ENCODE measurements around the gene PPFIA4.

Gene PPFIA4

GRCh38 chr1:203040513-203041275 is 14.4 kb downstream of the PPFIA4 start:
- no peak for DNase-seq (ENCODE audit: low read depth in 3 of 3)

DNA sequence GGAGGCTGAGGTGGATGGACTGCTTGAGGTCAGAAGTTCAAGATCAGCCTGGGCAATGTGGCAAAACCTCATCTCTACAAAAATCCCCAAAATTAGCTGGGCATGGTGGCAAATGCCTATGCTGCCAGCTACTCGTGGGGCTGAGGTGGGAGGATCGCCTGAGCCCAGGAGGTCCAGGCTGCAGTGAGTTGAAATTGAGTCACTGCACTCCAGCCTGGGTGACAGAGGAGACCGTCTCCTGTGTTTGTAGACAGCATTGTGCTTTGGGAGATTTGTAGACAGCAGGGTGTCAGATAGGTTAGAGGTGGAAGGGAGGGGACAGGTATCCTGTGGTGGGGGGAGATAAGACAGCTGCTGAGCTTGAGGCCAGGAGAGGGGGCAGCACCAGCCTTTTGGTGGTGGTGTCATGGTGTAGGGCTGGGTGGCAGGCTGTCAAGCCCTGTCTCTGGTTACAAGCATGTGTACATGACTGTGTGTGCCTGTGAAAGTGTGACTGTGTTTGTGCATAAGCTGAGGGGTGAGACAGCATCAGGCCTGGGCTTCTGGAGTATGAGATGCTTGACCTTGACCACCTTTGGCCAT is 15.2 kb downstream of the PPFIA4 start:
- no peak for DNase-seq (ENCODE audit: low read depth in 3 of 3)

GRCh38 chr1:203043830-203044545 is 17.7 kb downstream of the PPFIA4 start:
- no peak for DNase-seq (ENCODE audit: low read depth in 3 of 3)

DNA sequence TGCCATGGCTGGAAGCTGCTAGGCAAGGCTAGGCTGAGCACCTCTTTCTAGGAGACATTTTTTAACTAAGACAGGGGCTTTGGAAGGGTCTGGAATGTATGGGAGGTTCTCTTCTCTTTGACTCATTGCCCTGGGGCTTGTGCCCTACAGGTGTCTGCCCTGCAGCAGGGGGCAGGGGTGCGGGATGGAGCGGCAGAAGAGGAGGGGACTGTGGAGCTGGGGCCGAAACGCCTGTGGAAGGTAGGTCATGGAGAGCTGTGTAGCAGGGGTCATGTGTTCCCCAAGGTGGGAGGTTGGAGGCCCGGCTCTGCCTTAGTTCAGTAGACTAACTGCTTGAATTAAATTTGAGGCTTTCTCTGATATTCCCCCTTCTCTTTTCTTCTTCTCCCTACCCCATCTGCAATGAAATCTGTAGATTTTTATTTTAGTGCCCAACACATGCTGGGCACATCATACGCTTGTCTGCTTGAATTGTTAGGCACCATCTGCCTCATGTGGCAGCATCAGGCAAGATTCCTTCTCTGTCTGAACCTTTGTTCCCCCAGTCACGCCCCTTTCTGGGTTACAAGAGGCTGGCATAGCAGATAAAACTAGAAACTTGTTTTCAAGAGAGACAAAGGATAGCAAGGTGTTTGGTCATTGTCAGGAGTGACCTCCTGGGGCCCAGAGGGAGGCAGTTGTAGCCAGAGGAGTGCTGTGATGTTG is 18.4 kb downstream of the PPFIA4 start:
- DNase-seq (ENCODE audit: low read depth in 3 of 3): no peak

GRCh38 chr1:203045336-203045735 is 19.0 kb downstream of the PPFIA4 start:
- no peak for DNase-seq (ENCODE audit: low read depth in 3 of 3)

- DNase-seq (ENCODE audit: low read depth in 3 of 3): no peak
Measured at GRCh38 chr1:203045821-203046594, 19.7 kb downstream of the PPFIA4 start.

GRCh38 chr1:203046984-203047630 is 20.8 kb downstream of the PPFIA4 start:
- no peak for DNase-seq (ENCODE audit: low read depth in 3 of 3)

- DNase-seq (ENCODE audit: low read depth in 3 of 3): no peak
Measured at GRCh38 chr1:203048086-203048485, 21.8 kb downstream of the PPFIA4 start.

DNA sequence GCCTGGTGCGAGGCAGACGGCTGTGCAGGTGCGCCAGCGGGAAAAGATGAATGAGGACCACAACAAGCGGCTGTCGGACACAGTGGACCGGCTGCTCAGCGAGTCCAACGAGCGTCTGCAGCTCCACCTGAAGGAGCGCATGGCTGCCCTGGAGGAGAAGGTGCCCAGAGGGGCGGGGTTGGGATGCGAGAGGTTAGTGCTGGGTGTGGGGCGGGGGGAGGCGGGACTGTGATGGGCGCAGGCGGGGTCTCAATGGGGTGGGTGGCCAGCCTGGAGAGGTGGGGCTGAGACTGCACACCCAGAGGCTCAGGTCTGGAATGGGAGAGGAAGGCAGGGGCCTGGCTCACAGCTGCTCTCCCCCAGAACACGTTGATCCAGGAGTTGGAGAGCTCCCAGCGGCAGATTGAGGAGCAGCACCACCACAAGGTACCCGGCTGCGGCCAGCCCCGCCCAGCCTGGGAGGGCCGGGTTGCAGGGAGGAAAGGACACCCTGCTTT is 22.3 kb downstream of the PPFIA4 start:
- no peak for DNase-seq (ENCODE audit: low read depth in 3 of 3)

DNA sequence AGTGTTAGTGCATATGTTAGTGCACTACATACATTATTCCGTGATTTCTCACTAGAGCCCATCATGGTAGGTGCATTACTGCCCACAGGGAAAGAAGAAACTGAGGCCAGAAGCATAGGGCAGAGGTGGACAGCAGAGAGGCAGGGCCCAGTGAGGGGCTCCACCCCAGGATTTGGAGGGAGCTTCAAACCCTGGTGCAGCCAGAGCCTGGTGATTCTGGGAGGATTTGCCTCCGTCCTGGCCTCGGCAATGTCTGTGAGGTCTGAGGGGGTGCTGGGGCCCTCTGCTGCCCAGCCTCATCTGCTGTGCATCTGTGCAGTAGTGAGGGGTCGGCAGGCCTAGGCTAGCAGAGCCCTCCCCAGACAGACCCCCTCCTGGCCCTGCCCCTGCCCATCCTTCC is 22.8 kb downstream of the PPFIA4 start:
- DNase-seq (ENCODE audit: low read depth in 3 of 3): no peak

DNA sequence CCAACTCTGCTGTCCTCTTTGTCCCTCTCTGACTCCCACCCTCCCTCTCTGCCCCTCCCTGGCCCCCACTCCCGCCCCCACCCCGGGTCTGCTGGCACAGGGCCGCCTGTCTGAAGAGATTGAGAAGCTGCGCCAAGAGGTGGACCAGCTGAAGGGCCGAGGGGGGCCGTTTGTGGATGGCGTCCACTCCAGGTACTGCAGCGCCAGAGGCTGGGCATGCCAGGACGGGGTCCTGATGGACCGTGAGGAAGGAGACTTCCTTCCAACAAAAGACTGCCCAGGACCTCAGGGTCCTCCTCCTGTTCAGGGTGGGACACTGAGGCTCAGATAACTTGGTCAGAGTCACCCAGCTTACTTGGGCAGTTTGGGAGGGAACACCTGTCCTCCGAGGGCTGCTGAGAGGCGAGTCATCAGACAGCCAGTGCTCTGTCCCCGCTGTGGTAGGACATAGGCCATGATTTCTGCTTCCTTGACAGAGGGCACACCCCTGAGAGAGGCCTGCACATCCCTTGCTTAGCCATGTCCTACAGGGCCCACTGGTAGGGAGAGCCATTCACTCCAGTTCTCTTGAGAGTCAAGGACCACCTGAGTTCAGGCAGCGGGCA is 23.4 kb downstream of the PPFIA4 start:
- no peak for DNase-seq (ENCODE audit: low read depth in 3 of 3)

GRCh38 chr1:203050826-203051225 is 24.5 kb downstream of the PPFIA4 start:
- no peak for DNase-seq (ENCODE audit: low read depth in 3 of 3)

DNA sequence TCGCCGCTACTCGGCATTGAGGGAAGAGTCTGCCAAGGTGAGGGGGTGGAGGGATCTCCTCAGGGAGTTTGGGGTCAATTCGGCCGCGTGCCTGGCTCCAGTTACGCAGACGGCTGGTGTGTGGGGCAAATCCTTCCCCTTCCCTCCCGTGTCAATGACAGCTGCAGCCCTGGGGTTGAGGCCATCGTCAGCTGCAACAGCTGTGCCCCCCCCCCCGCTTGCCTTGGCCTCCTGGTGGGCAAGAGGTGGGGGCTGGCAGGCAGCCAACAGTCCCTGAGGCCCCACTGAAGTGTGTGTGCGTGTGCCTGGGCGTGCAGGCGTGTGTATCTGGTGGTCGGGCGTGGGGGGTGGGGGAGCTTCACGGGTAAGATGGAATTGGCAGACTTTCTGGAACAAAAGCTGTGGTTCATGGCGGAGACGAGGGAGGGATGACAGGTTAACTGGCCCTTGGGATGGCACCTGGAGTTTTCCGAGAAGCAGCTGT is 25.6 kb downstream of the PPFIA4 start:
- DNase-seq (ENCODE audit: low read depth in 3 of 3): no peak

DNA sequence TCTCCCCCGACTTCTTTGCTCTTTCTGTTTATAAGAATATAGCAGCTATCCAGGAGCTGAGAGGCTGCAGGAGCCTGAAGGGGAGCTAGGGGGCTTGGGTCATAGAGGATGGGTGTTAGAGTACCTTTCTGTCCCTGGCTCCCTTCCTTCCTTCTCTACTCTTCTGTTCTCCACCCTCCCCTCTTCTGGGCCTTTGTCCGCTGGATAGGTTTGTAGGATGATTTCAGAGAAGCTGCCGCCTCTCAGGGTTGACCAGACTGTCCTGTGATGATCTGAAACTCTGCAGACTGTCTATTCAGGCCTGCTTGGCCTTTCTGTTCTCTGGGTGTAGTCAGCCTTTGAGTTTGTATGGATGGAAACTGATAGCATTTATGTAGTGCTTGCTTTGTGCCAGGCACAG is 26.3 kb downstream of the PPFIA4 start:
- DNase-seq (ENCODE audit: low read depth in 3 of 3): no peak

DNA sequence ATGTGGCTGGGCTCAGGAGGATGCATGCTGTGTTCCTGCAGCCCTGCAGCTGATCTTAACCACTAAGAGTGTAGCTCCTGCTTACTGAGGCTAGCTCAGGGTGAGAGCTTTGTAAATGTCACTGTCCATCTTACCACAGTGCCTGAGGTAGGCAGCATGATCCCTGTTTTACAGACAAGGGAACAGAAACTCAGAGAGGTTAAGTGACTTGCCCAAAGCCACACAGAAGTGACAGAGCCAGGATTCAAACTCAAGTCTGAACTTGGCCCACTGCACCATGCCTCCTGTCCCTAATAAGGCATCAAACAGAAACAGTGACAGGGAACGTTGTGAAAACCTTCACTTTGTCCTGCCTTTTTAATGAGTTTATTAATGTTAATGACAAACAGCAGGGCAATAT is 27.9 kb downstream of the PPFIA4 start:
- no peak for DNase-seq (ENCODE audit: low read depth in 3 of 3)

GRCh38 chr1:203054642-203055041 is 28.4 kb downstream of the PPFIA4 start:
- DNase-seq (ENCODE audit: low read depth in 3 of 3): no peak

DNA sequence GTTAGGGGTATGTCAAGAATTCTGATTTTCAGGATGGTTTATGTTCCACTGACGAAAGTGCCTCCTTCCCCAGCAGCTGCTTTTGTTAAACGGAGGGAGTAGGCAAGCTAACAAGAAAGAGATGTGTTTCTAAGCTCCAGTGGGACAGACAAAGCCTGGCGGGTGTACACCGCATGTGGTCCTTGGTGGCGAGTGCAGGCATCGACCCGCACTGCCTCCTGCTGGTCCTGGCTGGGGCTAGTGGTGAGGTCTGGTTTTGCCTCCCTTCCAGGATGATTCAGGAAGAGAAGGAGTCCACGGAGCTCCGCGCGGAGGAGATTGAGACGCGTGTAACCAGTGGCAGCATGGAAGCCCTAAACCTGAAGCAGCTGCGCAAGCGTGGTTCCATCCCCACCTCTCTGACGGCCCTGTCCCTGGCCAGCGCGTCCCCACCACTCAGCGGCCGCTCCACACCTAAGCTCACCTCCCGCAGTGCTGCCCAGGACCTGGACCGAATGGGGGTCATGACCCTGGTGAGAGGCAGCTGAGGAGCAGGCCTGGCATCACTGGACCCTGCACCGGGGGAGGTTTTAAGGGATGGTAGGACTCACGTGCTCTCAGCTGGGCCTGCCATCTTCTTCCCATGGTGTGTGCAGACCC is 29.0 kb downstream of the PPFIA4 start:
- DNase-seq (ENCODE audit: low read depth in 3 of 3): no peak

DNA sequence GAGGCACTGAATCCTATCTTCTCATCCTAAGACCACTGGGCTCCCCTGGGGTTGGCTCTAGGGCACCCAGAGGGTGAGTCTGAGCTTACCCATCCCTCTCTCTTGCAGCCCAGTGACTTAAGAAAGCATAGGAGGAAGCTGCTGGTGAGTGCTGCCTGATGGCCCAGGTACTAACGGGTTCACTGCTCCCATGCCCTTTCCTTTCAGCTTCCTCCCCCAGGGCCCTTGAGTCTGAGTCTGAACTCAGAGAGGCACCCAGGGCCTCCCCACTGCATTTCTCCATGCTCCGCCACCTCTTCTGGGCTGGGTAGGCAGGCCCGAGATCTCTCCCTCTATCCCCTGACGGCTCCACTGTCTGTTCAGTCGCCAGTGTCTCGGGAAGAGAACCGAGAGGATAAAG is 29.7 kb downstream of the PPFIA4 start:
- no peak for DNase-seq (ENCODE audit: low read depth in 3 of 3)

GRCh38 chr1:203056516-203056915 is 30.2 kb downstream of the PPFIA4 start:
- no peak for DNase-seq (ENCODE audit: low read depth in 3 of 3)

Measured in stimulated activated CD4-positive, alpha-beta T cell treated with anti-CD3 and anti-CD28 coated beads, TNF-alpha, amount 100 ng/mL, for 24 hours (primary cell).